Breast epithelium (tissue), 4 donors: Measurements from ENCODE around the gene ZP4. TPM values are rescaled to one million over a fixed set of nuclear protein-coding genes. Genes with fewer than 3 reads are reported as not detected.

Experiments
- DNase-seq, 2 donors: peaks; one replicate each; pipeline ENCODE4 v3.0.0-alpha.2; 2019; ENCODE audit warnings: low spot score in 2 of 2
- H3K27ac ChIP-seq, 2 donors: fragments of 200-600 bp; sonication (generic) in 1 of 2; one replicate each; pipeline ENCODE4 v1.5.1; 2016 to 2019; ENCODE audit warnings: mild to moderate bottlenecking in 1 of 2
- H3K27me3 ChIP-seq, 2 donors: fragments of 200-600 bp; sonication (generic) in 1 of 2; one replicate each; pipeline versions ENCODE4 v1.5.1 to v1.6.0; 2017 to 2019; ENCODE audit warnings: control low read depth in 1 of 2, mild to moderate bottlenecking in 1 of 2
- H3K36me3 ChIP-seq: fragments of 200-600 bp; one replicate; pipeline ENCODE4 v1.5.1; 2019
- H3K4me1 ChIP-seq, 2 donors: fragments of 200-600 bp; sonication (generic); one replicate each; pipeline ENCODE4 v1.5.1; 2016 to 2019; ENCODE audit warnings: control low read depth in 1 of 2
- H3K4me3 ChIP-seq, 3 donors: fragments of 200-600 bp; sonication (generic); 1 replicate in 2 of 3; 2 replicates in 1 of 3; pipeline ENCODE4 v1.5.1; 2016 to 2019; ENCODE audit warnings: mild to moderate bottlenecking in 3 of 3, moderate library complexity in 2 of 3
- H3K9me3 ChIP-seq, 2 donors: fragments of 200-600 bp; sonication (generic) in 1 of 2; one replicate each; pipeline ENCODE4 v1.5.1; 2016 to 2019; ENCODE audit warnings: control low read depth in 1 of 2
- CTCF ChIP-seq, 3 donors: fragments of 450-650 bp; IDR thresholded peaks; one replicate each; pipeline ENCODE4 v1.5.1; 2016 to 2017; ENCODE audit warnings: antibody characterized with exemption in 3 of 3, mild to moderate bottlenecking in 3 of 3, moderate library complexity in 3 of 3
- POLR2A ChIP-seq: fragments of 450-650 bp; IDR thresholded peaks from one replicate; pipeline ENCODE4 v1.6.1; 2016; ENCODE audit warnings: antibody characterized with exemption, mild to moderate bottlenecking, moderate library complexity
- POLR2AphosphoS5 ChIP-seq, 3 donors: sonication (generic); formaldehyde crosslinking; IDR thresholded peaks; one replicate each; pipeline ENCODE4 v1.6.1; 2017; ENCODE audit warnings: antibody characterized with exemption in 3 of 3
- intact Hi-C: fragments of 100-400 bp; cut with DNase I; formaldehyde crosslinking; loops from one replicate; pipeline ENCODE4 v1.15.1; 2023; ENCODE audit warnings: low total_unique reads
- total RNA-seq, 3 donors: library from RNA; depleted of rRNA; stranded (reverse); fragments of >200 nt; gene quantifications; one replicate each; pipeline ENCODE4 v1.1.0, GENCODE V29; 2016

ZP4 gene
- total RNA-seq, 3 donors from 2014 or later: not detected

- no peak for DNase-seq
- H3K36me3 ChIP-seq: no peaks in the 10 kb centered on the region
- H3K4me1 ChIP-seq: no peaks in the 10 kb centered on the region
- TF ChIP-seq CTCF (IDR thresholded peaks at IDR 0.05) (no peak), POLR2A (no peak), POLR2AphosphoS5 (IDR thresholded peaks at IDR 0.05) (no peak)
- H3K27ac ChIP-seq: no peak overlapping the region
- intact Hi-C loops: no loop called here
- no peak overlapping the region for H3K4me3 ChIP-seq
- no peaks in the 10 kb centered on the region for H3K9me3 ChIP-seq
- H3K27me3 ChIP-seq: no peaks in the 10 kb centered on the region
Measured at GRCh38 chr1:237863234-237863633, 27.5 kb downstream of the ZP4 start.

- TF ChIP-seq POLR2AphosphoS5 (IDR thresholded peaks at IDR 0.05) (no peak), CTCF (IDR thresholded peaks at IDR 0.05) (no peak), POLR2A (no peak)
- DNase-seq: no peak
- intact Hi-C loops: no loop called here
- Histone ChIP-seq H3K4me3 (no peak overlapping the region), H3K27ac (no peak overlapping the region), H3K27me3 (no peaks in the 10 kb centered on the region), H3K4me1 (no peaks in the 10 kb centered on the region), H3K9me3 (no peaks in the 10 kb centered on the region), H3K36me3 (no peaks in the 10 kb centered on the region)
Measured at GRCh38 chr1:237861944-237862343, 28.8 kb downstream of the ZP4 start.

- no peak for DNase-seq
- H3K27ac ChIP-seq: no peak overlapping the region
Measured at GRCh38 chr1:237858992-237859391, 31.7 kb downstream of the ZP4 start.

GRCh38 chr1:237857455-237857854 is 33.3 kb downstream of the ZP4 start:
- TF ChIP-seq POLR2AphosphoS5 (IDR thresholded peaks at IDR 0.05): no peak
- TF ChIP-seq POLR2A: no peak
- no peak for TF ChIP-seq CTCF (IDR thresholded peaks at IDR 0.05)
- no peak overlapping the region for H3K4me3 ChIP-seq
- H3K27me3 ChIP-seq: no peaks in the 10 kb centered on the region
- no peaks in the 10 kb centered on the region for H3K36me3 ChIP-seq
- H3K9me3 ChIP-seq: no peaks in the 10 kb centered on the region
- no peaks in the 10 kb centered on the region for H3K4me1 ChIP-seq
- DNase-seq: no peak
- H3K27ac ChIP-seq: no peak overlapping the region
- intact Hi-C loops: no loop called here

More at GRCh38 chr1:237858992-237859391, 31.7 kb downstream of the ZP4 start:
- TF ChIP-seq CTCF (IDR thresholded peaks at IDR 0.05) (no peak), POLR2A (no peak), POLR2AphosphoS5 (IDR thresholded peaks at IDR 0.05) (no peak)
- Histone ChIP-seq H3K9me3 (no peaks in the 10 kb centered on the region), H3K27me3 (no peaks in the 10 kb centered on the region), H3K4me1 (no peaks in the 10 kb centered on the region), H3K4me3 (no peak overlapping the region), H3K36me3 (no peaks in the 10 kb centered on the region)
- intact Hi-C loops: no loop called here

GRCh38 chr1:237852342-237852741 is 38.4 kb downstream of the ZP4 start:
- TF ChIP-seq POLR2AphosphoS5 (IDR thresholded peaks at IDR 0.05) (no peak), CTCF (IDR thresholded peaks at IDR 0.05) (no peak), POLR2A (no peak)
- no peak overlapping the region for H3K27ac ChIP-seq
- no peaks in the 10 kb centered on the region for H3K27me3 ChIP-seq
- no peaks in the 10 kb centered on the region for H3K9me3 ChIP-seq
- H3K36me3 ChIP-seq: no peaks in the 10 kb centered on the region
- no peak overlapping the region for H3K4me3 ChIP-seq
- DNase-seq: no peak
- intact Hi-C loops: no loop called here
- no peaks in the 10 kb centered on the region for H3K4me1 ChIP-seq
